Breast epithelium (tissue), 4 donors: ENCODE results near the gene GAS6. TPM values are rescaled to one million over a fixed set of nuclear protein-coding genes. Genes with fewer than 3 reads are reported as not detected.

Experiments
- DNase-seq, 2 donors: peaks; one replicate each; pipeline ENCODE4 v3.0.0-alpha.2; 2019; ENCODE audit warnings: low spot score in 2 of 2
- H3K27ac ChIP-seq, 2 donors: fragments of 200-600 bp; sonication (generic) in 1 of 2; one replicate each; pipeline ENCODE4 v1.5.1; 2016 to 2019; ENCODE audit warnings: mild to moderate bottlenecking in 1 of 2
- H3K27me3 ChIP-seq, 2 donors: fragments of 200-600 bp; sonication (generic) in 1 of 2; one replicate each; pipeline versions ENCODE4 v1.5.1 to v1.6.0; 2017 to 2019; ENCODE audit warnings: control low read depth in 1 of 2, mild to moderate bottlenecking in 1 of 2
- H3K36me3 ChIP-seq: fragments of 200-600 bp; one replicate; pipeline ENCODE4 v1.5.1; 2019
- H3K4me1 ChIP-seq, 2 donors: fragments of 200-600 bp; sonication (generic); one replicate each; pipeline ENCODE4 v1.5.1; 2016 to 2019; ENCODE audit warnings: control low read depth in 1 of 2
- H3K4me3 ChIP-seq, 3 donors: fragments of 200-600 bp; sonication (generic); 1 replicate in 2 of 3; 2 replicates in 1 of 3; pipeline ENCODE4 v1.5.1; 2016 to 2019; ENCODE audit warnings: mild to moderate bottlenecking in 3 of 3, moderate library complexity in 2 of 3
- H3K9me3 ChIP-seq, 2 donors: fragments of 200-600 bp; sonication (generic) in 1 of 2; one replicate each; pipeline ENCODE4 v1.5.1; 2016 to 2019; ENCODE audit warnings: control low read depth in 1 of 2
- CTCF ChIP-seq, 3 donors: fragments of 450-650 bp; IDR thresholded peaks; one replicate each; pipeline ENCODE4 v1.5.1; 2016 to 2017; ENCODE audit warnings: antibody characterized with exemption in 3 of 3, mild to moderate bottlenecking in 3 of 3, moderate library complexity in 3 of 3
- POLR2A ChIP-seq: fragments of 450-650 bp; IDR thresholded peaks from one replicate; pipeline ENCODE4 v1.6.1; 2016; ENCODE audit warnings: antibody characterized with exemption, mild to moderate bottlenecking, moderate library complexity
- POLR2AphosphoS5 ChIP-seq, 3 donors: sonication (generic); formaldehyde crosslinking; IDR thresholded peaks; one replicate each; pipeline ENCODE4 v1.6.1; 2017; ENCODE audit warnings: antibody characterized with exemption in 3 of 3
- intact Hi-C: fragments of 100-400 bp; cut with DNase I; formaldehyde crosslinking; loops from one replicate; pipeline ENCODE4 v1.15.1; 2023; ENCODE audit warnings: low total_unique reads
- total RNA-seq, 3 donors: library from RNA; depleted of rRNA; stranded (reverse); fragments of >200 nt; gene quantifications; one replicate each; pipeline ENCODE4 v1.1.0, GENCODE V29; 2016

GAS6 gene
- total RNA-seq, 3 donors from 2014 or later = 85.9 to 146 (median 103) TPM

GRCh38 chr13:113816946-113817859 is 46.7 kb downstream of the GAS6 start:
- peak overlapping the region; percentile 71 to 75 for H3K27ac ChIP-seq
- DNase-seq = peak; percentile 88 to 94
- H3K36me3 ChIP-seq = no peaks in the 10 kb centered on the region
- TF ChIP-seq POLR2AphosphoS5 (IDR thresholded peaks at IDR 0.05) (peak; percentile 46 to 91 (median 71)), CTCF (IDR thresholded peaks at IDR 0.05) (peak; percentile 88 to 93 (median 91)), POLR2A (no peak)
- H3K27me3 ChIP-seq = peaks cover 0 to 2% of the 10 kb centered on the region in 2 donors
- no peaks in the 10 kb centered on the region for H3K9me3 ChIP-seq
- intact Hi-C loops = loop anchor here (10.0 kb wide), 1 partner anchor 128 kb away; no protein-coding TSS in a partner anchor
- no peak overlapping the region for H3K4me3 ChIP-seq
- H3K4me1 ChIP-seq = peaks cover 15 to 35% of the 10 kb centered on the region in 2 donors

DNA sequence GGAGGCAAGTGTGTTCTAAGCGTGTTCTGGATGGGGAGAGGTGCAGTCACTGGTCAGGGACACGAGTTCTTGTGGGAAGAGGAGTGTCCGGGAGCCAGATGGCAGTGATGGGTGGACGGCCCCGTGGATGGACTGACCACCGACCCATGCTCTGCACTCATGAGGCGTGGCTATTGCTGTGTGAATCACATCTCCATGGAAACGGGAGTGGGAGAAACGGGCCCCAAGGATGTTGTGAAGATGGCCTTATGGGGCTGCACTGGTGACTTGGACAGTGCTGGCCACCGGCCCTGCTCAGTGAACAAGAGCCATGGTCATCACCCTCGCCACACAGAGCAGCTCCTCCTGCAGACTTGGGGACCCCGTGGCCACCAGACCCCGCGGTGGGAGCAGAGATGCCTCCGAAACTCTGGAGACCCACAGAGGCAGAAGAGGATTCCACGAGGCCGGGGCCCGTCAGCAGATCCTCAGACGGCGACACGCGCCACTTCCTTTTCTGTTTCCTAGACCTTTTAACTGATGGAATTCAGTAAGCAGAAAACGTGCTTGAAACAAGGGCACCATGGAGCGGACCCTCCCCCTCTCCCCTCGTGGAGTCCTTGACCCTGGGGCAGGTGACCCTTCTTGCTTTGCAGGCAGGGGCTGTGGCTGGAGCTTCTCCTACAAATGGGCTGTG is 47.5 kb downstream of the GAS6 start:
- no peaks in the 10 kb centered on the region for H3K36me3 ChIP-seq
- no peaks in the 10 kb centered on the region for H3K9me3 ChIP-seq
- H3K4me1 ChIP-seq = peaks cover 11 to 27% of the 10 kb centered on the region in 2 donors
- H3K27me3 ChIP-seq = peaks cover 0 to 2% of the 10 kb centered on the region in 2 donors
- H3K4me3 ChIP-seq = no peak overlapping the region
- no peak overlapping the region for H3K27ac ChIP-seq
- DNase-seq = no peak
- TF ChIP-seq POLR2A (no peak), POLR2AphosphoS5 (IDR thresholded peaks at IDR 0.05) (no peak), CTCF (IDR thresholded peaks at IDR 0.05) (no peak)
- intact Hi-C loops = loop anchor here (10.0 kb wide), 1 partner anchor 128 kb away; no protein-coding TSS in a partner anchor

GRCh38 chr13:113815151-113816058 is 48.5 kb downstream of the GAS6 start:
- H3K36me3 ChIP-seq = no peaks in the 10 kb centered on the region
- H3K4me1 ChIP-seq = peaks cover 2 to 20% of the 10 kb centered on the region in 2 donors
- H3K4me3 ChIP-seq = peak overlapping the region in 2 of 3 donors; percentile 15 to 37
- TF ChIP-seq CTCF (IDR thresholded peaks at IDR 0.05) (no peak), POLR2A (no peak), POLR2AphosphoS5 (IDR thresholded peaks at IDR 0.05) (no peak)
- H3K27me3 ChIP-seq = peaks cover 0 to 2% of the 10 kb centered on the region in 2 donors
- DNase-seq = no peak
- no peak overlapping the region for H3K27ac ChIP-seq
- intact Hi-C loops = loop anchor here (10.0 kb wide), 1 partner anchor 129 kb away; no protein-coding TSS in a partner anchor
- H3K9me3 ChIP-seq = no peaks in the 10 kb centered on the region

DNA sequence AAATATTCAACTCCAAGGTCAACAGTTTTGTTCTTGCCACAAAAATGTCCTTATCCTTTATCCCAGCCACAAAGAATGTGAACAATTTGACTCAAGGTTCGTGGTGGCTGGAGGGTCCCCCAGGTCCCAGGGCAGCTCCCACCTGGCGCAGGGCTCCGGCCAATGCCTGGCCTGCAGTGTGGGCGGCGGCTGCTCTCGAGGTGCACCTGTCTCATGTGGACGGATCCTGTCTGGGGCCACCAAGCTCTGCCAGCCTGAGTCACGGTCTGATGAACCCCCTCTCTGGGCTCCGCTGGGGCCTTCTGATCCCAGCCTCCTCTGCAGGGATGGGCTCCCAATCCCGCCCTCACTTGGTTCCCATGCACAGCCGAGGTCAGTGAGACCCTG is 49.4 kb downstream of the GAS6 start:
- TF ChIP-seq CTCF (IDR thresholded peaks at IDR 0.05) = no peak
- TF ChIP-seq POLR2AphosphoS5 (IDR thresholded peaks at IDR 0.05) = no peak
- TF ChIP-seq POLR2A = no peak
- Histone ChIP-seq H3K36me3 (no peaks in the 10 kb centered on the region), H3K27ac (peak overlapping the region; percentile 38 to 50), H3K4me3 (peak overlapping the region in 1 of 3 donors; percentile 26), H3K4me1 (peaks cover 0 to 13% of the 10 kb centered on the region in 2 donors), H3K9me3 (peaks cover 0 to 3% of the 10 kb centered on the region in 2 donors), H3K27me3 (peaks cover 0 to 2% of the 10 kb centered on the region in 2 donors)
- DNase-seq = no peak
- intact Hi-C loops = loop anchor here (10.0 kb wide), 1 partner anchor 130 kb away; no protein-coding TSS in a partner anchor
